ENCODE measurements around the gene TRIM66. TPM values are rescaled to one million over a fixed set of nuclear protein-coding genes. Genes with fewer than 3 reads are reported as not detected.

Gene TRIM66
- polyA plus RNA-seq, 4 donors, result 5.2 to 9.9 (median 5.3) TPM

DNA sequence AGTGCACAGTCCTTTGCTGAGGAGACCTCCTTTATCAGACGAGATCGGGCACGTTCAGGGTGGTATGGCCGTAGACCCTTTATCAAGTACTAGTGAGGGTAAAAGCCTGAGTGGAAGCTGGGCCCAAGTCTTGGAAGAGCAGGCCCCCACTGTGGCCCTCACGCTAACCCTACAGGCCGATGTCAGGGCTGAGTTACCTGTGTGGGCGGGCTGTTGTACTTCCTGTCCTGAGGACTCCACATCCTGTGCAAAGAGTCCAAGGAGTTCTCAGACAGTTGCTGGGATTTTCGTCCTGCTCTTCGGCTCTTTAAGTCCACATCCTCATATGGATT, 35.0 kb upstream of the TRIM66 start:
- DNase-seq (ENCODE audit: low read depth in 4 of 4, low spot score in 3 of 4), result no peak

DNA sequence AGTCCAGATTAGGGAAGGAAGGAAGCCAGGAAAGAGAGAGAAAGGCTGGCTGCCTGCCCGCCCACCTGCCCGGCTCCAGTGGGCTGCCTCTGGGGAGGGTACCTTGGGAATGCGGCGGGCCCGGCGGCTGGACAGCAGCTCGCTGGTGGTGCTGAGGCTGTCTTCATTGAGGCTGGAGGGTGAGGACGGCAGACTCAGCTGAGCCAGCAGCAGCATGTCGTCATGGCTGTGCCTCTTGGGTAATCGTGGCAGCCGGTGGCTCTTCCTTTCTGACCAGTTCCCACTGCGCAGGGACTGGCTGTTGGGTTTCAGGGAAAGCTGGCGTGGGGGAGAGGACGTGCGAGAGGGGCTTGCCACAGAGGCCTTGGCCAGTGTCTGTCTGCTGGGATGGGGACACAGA, 33.0 kb upstream of the TRIM66 start:
- no peak for DNase-seq (ENCODE audit: low read depth in 4 of 4, low spot score in 3 of 4)

DNA sequence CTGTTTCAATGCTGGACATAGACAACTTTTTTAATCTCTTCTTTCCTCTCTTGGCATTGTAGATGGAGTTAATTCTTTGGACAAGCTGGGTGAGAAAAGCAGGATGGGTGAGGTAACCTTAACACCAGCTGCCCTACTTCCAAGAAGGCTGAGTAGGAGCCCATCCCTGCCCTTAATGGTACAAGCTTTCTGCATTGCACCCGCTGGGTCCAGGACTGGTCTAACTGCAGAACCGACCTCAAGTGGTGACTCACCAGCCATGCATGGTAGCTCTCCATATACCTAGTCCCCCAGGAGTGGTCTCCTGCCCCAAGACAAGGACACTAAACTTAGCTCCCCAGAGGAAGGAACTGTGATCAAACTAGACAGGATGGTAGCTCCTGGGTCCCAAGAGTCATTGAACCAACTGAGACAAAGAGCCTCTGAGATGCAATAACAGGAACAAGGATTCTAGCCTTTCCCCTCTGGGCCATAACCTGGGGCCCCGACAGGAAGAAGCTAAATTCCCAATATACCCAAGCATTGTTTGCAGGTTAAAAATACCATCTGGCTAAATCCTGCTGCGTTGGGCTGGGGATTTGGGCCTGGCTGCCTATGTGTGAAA, 32.3 kb upstream of the TRIM66 start:
- no peak for DNase-seq (ENCODE audit: low read depth in 4 of 4, low spot score in 3 of 4)

DNA sequence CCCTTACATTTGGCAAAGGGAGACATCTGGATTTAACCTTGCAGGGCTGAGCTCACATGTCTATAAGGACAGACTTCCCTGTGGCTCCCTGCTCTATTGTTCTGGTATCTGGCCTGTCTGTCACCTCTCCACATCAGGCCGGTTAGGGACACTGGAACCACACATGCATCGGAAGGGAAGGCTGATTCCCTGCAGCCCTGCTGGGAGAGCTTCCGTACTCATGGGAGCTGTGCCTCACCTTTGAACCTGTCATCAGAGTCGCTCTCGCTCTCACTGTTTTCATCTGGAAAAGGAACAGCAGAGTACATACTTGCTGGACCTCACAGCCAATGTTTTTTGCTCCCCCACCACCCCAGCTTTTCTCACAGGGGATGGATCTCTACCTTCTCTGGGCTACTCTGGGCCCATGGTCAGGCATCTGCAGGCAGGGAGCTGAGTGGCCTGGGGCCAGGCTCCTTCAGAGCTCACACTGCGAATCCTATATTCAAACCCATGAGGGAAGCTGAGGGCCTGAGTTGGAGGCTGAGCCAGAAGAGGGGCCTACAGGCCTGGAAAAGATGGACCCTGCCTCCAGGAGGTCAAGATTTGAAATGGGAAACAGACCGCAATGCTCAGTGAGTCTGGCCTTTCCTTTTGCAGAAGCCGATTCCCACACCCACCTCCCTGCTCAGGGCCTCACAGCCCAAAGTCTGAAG, 31.4 kb upstream of the TRIM66 start:
- DNase-seq (ENCODE audit: low read depth in 4 of 4, low spot score in 3 of 4), result no peak

DNA sequence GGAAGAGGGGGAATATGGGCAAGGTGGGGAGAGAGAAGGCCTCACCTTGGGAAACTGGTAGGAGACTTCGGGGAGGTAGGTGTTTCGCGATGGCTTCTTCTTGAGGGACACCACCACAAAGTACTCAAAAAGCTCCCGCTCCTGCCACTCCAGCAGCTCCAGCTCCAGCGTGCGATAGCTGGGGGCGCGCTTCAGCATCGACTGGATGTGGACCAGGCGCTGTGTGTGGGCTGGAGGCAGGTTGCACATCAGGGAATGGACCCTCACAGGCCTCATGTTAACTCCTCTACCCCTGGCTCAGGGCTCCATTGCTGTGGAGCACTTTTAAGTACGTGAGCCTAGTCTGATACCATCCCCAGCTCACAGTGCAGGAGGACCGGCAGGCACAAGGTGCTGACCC, 30.0 kb upstream of the TRIM66 start:
- no peak for DNase-seq (ENCODE audit: low read depth in 4 of 4, low spot score in 3 of 4)

DNA sequence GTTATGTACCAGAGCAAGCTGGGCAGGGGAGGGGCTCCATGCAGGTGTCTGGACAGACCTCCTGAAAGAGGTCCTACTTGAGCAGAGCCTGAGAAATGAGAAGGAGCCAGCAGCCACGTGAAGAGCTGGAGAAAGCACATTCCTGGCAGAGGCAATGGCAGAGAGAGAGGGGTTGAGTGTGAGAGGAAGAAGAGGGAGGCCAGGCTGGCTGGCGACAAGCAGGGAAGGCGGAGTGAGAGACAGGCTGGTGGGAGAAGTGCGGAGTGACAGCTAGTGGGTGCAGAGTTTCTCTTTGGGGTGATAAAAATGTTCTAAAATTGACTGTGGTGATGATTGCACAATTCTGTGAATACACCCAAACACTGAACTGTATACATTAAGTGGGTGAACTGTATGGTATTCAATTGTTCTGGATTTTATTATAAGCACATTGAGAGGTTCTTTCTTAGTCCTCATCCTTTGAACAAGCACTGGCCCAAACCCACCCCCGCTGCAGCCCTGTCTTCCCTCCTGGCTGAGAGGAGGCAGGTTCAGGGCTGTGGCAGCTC, 29.5 kb upstream of the TRIM66 start:
- DNase-seq (ENCODE audit: low read depth in 4 of 4, low spot score in 3 of 4), result no peak

DNA sequence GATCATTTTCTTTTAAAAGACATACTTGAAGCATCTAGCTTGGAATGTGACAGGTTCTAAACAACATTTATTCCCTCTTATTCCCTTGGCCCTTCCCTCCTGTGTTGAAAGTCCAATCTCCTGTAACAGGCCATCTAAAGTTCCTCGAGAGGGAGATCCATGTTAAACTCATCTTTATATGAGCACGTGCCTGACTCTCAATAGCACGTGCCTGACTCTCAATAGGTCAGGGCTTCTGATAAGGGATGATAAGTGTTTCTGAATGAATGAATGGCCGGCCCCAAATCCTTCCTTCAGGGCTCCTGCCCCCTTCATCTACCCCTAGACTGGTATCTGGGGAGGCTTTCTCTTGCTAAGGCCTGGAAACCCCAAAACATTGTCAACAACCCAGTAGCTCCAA, 27.3 kb upstream of the TRIM66 start:
- DNase-seq (ENCODE audit: low read depth in 4 of 4, low spot score in 3 of 4), result no peak

DNA sequence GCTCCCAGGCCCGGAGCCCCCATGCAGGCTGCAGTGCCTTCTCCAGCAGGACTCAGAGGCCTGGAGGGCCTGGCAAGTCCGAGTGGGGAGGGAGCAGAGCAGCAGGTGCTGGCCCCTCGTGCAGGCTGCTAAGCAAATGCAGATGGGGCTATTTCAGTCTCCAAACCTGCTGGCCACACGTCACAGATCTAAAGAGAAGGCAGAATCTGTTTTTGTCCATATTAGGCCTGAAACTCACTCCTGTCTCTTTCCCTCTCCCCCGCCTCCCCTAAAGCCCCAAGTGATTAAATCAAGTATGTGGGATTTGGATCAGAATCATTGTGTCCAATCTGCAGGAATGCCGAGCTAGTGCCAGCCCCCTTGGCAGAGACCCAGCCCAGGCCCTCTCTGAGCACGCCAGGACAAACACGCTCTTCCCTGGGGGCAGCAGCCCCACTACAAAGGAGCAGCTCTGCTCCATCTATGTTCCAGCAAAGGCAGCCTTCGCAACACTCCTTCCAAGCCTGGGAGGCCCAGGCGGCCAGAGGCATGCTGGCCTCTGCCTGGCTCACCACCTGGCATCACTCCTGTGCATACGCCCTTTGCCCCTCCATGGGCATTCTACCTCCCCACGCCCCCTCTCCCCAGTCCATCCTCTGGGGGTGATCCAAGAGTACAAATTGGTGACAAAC, 26.7 kb upstream of the TRIM66 start:
- DNase-seq (ENCODE audit: low read depth in 4 of 4, low spot score in 3 of 4), result peak in 1 of 4 donors; percentile 35

DNA sequence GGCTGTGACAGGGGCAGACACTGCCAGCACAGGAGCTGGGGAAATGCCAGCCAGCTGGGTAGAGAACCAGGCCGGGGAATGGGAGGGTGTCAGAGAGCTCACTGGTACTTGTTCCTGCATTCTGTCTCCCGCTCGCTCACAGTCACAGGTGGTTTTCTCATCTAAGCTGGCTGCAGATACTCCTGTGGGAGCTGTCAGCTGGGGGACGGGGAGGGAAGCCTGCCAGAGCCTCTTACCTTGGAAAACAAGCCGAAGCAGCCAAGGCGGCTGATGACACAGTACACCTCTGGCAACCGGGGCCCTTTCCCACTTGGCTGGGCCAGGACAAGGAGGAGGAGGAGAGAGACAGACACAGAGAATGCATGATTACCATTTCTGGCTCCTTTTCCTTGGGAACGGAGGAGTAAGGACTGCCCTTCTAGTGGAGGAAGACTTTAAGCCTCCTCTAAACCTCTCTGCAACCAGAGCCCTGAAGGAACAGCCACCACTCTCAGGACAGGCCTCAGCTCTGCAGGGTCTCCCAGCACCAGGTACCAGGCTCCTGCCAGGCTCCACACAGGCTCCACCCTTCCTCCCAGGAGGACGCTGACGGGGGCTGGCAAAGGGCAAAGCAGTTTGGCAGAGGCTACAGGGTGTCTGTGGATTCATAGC, 25.2 kb upstream of the TRIM66 start:
- DNase-seq (ENCODE audit: low read depth in 4 of 4, low spot score in 3 of 4), result no peak

DNA sequence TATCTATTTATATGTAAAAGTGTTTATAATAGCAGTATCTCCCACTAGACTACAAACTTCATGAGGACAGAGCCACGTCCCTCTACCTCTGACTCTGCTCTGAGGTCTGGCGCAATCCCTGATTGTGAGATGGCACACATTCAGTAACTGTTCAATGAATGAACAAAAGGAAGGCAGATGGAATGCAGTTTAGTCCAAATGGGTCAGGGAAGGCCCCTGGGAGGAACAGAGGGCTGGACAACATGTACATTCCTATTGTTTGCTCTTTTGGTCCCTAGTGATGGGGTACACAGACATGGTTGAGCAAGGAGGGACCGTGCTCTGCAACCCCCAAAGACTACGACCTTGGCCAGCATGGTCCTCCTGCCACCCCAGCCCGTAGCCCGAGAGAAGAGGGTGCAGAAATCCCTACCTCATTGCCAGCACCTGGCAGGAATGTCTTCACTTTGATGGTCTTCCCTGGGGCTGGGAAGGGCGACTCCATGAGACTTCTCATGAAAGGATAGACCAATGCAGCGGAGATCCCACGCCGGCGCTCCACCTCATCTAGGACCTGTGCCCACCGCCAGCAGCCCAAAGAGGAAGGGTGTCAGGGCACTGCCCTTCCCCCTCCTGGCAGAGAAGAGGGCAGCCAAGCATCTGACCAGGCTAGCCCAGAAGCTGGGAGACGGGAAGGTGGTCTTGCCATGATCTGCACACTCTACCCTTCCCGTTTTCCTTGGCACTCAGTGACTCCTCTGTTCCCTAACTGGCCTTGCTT, 24.4 kb upstream of the TRIM66 start:
- no peak for DNase-seq (ENCODE audit: low read depth in 4 of 4, low spot score in 3 of 4)

DNA sequence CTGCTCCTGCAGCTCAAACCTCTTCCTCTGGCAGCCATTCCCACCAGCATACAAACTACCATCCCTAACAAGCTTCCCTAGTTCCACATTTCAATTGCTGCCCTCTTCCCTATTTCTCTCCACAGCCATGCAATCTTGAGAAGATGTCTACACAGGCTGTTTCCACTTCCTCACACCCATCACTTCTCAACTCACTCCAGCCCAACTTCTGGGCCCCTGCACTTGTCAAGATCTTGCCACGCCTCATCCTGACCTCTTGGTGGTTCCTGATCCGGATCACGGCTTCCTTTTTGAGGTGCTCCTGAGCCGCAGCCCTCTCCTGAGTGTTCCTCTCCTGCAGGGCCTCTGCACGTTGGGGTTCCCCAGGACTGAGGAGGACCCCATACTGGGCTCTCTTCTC, 22.7 kb upstream of the TRIM66 start:
- DNase-seq (ENCODE audit: low read depth in 4 of 4, low spot score in 3 of 4), result no peak

DNA sequence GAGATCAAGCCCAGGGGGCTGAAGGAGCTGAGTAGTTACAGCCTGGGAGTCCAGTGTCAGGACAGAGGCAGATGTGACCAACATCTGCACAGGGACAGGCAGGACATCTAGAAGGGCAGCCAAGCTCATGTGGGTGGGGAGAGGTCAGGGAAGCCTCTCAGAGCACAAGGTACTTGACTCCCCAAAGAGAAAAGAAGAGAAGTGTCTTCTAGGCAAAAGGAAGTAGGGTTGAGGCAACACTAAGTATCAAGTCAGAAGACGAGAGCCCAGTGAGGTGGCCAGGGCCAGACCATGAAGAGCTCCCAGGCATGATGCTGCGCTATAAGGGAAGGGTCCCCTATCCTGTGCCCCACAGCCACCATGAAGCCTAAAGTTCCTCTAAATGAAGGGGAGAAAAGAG, 21.7 kb upstream of the TRIM66 start:
- no peak for DNase-seq (ENCODE audit: low read depth in 4 of 4, low spot score in 3 of 4)

DNA sequence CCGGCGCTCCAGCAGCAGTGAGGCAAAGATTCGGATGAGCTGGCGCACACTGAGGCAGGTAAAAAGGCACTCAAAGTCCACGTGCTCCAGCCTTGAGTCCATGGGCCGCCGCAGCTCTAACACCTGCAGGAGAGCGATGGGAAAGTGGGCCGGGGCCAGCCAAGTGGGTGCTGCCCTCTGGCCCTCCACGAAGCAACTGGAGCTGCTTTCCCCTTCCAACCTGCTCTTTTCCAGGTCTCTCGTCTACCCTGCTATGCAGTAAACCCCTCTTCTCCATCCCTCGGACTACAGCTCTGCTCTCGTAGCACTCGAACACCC, 20.1 kb upstream of the TRIM66 start:
- DNase-seq (ENCODE audit: low read depth in 4 of 4, low spot score in 3 of 4), result no peak

DNA sequence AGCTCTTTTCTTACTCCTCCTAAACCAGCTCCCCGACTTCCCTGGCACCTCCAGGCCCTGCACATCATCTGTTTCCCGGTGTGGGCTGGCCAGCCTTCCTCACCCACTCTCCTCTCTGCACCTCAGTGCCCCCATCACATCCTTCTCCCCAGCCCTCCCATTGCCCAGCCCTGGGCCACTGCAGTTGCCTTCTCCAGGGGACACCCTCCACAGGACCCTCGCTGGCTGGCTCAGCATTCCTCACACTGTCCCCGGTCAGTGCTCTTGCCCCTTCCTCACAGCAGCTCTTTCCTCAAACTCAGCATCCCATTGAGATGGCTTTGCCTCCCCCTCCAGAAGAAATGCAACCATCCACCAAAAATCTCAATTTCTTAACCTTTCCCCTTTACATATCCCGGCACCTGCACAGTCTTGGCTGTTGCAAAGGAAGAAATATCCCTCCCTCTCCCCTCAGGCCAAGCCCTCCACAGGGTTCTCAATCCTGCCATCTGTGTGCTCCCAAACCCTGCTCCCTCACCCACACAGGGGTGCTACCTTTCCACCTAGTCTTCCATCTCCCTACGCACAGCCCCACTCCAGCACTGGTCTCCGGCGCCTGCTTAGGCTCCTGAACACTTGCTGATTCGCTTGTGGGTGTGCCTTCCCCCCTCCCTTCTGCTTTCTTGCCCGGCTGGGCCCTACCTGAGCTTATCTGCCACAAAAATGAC, 19.6 kb upstream of the TRIM66 start:
- no peak for DNase-seq (ENCODE audit: low read depth in 4 of 4, low spot score in 3 of 4)

DNA sequence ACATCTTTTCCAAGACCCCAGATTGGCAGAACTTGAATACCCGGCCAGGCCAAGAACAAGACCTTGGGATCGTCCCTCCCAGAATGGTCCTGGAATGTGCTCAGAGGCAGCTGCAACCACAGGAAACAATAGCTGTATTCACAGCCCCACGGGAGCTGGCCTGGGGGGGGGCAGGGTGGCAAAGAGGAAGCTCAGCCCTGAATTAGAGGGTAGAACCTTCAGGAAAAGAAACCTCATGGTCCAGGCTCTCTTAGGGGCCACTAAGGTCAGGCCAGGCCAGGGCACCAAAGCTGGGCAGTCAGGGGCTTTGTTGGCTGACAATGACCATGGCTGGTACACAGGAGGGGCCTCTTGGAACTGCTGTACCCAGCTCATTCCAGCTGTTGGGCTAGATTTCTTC, 17.4 kb upstream of the TRIM66 start:
- no peak for DNase-seq (ENCODE audit: low read depth in 4 of 4, low spot score in 3 of 4)

DNA sequence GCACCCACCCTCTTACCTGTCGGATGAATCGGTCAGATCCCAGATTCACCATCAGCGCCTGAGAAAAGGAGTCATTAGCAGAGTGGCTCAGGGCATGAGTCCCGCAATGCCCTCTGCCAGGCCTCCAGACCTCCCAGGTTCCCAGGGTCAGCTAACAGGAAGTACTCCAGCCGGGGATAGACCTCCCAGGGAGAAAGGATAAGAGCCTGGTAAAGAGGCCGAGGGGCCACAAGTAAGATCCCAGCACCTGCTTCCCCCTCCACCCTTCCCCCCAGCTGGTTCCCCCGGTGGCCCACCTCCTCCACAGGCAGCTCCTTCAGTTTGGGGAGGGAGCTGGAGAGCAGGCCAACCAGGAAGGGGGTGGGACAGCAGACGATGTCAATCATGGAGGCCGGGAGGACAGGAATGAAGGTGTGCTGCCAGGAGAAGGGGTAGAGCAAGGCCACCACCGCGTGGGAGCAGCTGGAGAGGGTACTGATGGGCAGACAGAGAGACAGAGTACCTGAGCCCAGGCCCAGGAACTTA, 16.5 kb upstream of the TRIM66 start:
- no peak for DNase-seq (ENCODE audit: low read depth in 4 of 4, low spot score in 3 of 4)

DNA sequence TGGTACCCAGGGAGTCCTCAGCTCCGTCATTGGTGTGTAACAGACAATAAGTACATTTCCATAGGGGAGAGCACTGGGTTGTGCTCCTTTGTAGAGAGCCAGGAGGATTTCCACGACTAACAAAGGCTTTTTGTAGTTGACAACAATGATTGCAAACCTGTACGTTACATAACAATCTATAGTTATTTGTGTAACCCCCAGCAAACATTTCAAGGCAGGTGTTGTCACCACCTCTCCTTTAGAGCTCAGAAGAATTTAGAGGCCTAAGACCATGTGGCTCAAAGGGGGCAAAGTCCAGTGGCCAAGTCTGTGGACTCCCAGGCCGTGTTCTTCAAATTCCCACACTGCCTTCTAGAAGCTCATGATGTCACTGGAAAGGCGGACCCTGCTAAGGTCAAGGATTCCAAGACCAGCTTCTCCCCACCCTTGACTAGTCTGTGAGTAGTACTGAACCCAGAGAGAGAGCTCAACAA, 15.9 kb upstream of the TRIM66 start:
- no peak for DNase-seq (ENCODE audit: low read depth in 4 of 4, low spot score in 3 of 4)

DNA sequence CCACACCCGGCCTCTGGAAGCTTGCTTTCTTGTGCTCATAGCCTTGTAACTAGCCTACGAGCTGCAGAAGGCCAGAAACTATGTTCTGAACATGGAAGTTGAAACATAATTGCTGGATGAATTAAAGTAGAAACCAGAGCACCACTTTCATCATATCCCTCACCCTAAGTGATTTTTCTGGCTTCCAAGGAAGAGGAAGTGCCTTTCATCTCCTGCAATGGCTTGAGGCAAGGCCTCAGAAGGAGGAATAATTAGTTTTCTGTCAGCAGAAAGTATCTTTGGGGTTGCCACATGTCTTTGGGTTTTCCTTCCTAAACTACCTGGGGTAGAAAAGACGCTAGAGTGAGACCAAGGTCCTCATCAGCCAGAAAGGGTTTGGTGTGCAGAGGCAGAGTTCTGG, 14.6 kb upstream of the TRIM66 start:
- DNase-seq (ENCODE audit: low read depth in 4 of 4, low spot score in 3 of 4), result no peak

DNA sequence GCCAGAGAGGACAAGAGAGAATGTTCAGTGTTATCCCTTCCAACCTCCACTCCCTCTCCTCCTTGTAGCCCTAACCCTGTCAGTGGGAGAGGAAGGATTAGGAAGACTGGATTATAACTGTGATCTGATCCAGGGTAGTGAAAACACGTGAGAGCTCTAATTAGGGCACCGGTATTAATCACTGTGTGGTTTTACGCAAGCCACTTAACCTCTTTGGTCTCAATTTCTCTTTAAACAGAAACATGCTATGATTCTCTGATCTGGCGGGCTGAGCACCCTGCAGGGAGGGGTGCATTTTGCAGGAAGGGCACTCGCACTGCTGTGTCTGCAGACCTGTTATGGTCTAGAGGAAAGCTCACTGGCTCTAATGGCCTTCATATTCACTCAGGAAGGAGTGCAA, 11.7 kb upstream of the TRIM66 start:
- no peak for DNase-seq (ENCODE audit: low read depth in 4 of 4, low spot score in 3 of 4)

DNA sequence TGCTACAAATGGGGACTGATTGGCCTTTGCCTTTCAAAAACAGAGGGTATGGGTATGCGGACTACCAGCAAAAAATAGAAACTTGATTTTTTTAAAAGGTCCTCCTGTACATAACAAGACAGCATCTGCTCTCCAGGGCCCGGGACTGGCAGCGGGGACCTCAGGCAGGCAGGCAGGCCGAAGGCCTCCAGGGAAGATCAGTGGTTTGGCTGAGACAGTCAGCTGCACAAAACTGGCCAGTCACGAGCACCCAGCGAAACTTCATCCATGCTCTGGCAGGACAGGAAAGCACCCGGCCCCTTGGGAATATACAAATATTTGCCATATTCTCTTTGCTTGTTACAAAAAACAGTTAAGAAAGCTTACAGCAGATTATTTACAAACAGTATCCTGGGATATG, 11.1 kb upstream of the TRIM66 start:
- no peak for DNase-seq (ENCODE audit: low read depth in 4 of 4, low spot score in 3 of 4)

Measured in left renal pelvis (tissue), 4 donors.